ENCODE data around the gene RAB6A.

RAB6A gene

GRCh38 chr11:73760679-73761402, at the start of gene RAB6A:
Gene RAB6A, minus strand, starts transcription at chr11:73761074. Its CDS starts 439 bp downstream, at chr11:73760635.
- TF ChIP-seq CTCF (IDR thresholded peaks at IDR 0.05), result peak; percentile 20; the same call in 1 of the 2 replicates

DNA sequence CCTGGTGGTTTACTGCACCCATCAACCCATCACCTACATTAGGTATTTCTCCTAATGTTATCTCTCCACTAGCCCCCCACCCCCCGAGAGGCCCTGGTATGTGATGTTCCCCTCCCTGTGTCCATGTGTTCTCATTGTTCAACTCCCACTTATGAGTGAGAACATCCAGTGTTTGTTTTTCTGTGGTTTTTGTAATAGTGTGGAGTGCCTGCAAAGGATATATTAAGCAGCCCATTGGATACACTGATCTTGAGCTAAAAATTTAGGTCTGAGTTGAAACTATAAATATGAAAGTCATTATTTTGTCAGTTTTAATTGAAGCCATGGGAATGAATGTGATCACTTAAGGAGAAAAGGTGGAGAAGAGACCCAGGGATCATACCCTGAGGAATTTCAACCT, 49.8 kb upstream of the RAB6A start:
- TF ChIP-seq CTCF (IDR thresholded peaks at IDR 0.05), result no peak

DNA sequence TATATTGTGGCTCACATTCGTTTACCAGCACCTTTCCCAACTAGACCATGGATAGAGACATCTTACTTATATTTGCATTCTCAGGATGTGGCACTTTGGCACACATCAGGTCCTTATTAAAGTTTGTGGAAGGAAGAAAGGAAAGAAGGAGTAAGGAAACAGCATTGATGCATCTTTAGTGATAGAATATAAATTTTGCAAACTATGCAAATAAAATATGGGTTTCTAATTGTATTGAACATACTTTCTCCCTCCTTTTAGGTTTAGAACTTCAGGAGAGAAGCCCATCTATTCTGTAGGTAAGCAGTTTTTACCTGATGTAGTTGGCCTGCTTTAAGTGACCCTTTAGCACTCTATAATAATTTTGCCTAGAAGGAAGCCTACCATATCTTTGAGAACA, 47.2 kb upstream of the RAB6A start:
- TF ChIP-seq CTCF (IDR thresholded peaks at IDR 0.05), result no peak

GRCh38 chr11:73804712-73805111, 43.8 kb upstream of the RAB6A start:
- TF ChIP-seq CTCF (IDR thresholded peaks at IDR 0.05), result no peak

- no peak for TF ChIP-seq CTCF (IDR thresholded peaks at IDR 0.05)
Observed at GRCh38 chr11:73801136-73801535, 40.3 kb upstream of the RAB6A start.

DNA sequence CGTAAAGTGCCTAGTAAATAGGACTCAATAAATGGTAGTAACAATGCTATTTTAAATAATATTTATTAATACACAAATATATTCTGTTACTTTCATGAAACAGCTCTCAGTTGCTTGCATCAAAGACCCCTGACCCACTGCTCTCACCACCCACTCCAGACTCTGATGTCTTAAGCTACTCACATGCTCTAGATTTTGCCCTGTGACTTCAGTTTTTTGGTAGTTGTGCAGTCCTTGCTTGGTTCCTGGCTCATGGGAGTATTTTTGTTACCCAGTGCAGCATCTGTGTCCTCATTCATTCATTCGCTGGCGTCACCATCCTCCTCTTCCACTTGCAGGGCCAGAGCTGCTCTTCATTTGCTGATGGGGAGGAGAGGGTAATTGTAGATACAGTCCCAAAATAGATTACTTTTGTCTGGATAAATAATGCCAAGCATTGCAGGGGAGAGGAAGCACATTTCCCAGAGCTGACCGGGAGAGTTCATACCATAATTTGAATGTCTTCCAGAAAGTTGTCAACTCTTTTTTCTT, 39.5 kb upstream of the RAB6A start:
- no peak for TF ChIP-seq CTCF (IDR thresholded peaks at IDR 0.05)

DNA sequence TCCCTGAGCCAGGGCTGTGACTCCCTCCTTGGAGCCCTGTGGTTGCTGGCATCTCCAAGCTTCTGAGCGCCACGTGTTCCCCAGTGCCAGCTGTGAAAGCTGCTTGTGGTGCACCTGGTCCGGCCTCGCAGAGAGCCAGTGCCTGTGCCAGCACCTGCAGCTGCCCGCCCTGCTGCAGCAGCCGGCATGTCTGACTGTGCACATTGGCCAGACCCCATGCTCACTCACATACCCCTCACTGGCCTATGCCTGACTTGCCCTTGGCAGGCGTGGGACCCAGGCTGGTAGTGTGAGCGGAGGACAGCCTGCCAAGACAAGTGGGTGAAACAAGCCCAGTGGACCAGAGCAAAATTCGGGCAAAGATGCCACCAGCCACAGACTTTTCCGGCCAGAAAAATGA, 36.6 kb upstream of the RAB6A start:
- TF ChIP-seq CTCF (IDR thresholded peaks at IDR 0.05), result no peak
